Gastrocnemius medialis (tissue), 4 donors: ENCODE measurements around the gene LEMD2.

Source experiments
- POLR2A ChIP-seq, 2 donors: fragments of 450-650 bp; IDR thresholded peaks; one replicate each; pipeline ENCODE4 v1.6.1; 2017; ENCODE audit warnings: antibody characterized with exemption in 2 of 2, mild to moderate bottlenecking in 2 of 2, moderate library complexity in 2 of 2
- TF ChIP-seq, protein P1 (sequence below), 5 experiments: fragments of 450-650 bp in 3 of 5; fragments of 200-600 bp in 2 of 5; sonication (generic) in 2 of 5; IDR thresholded peaks in 4 of 5; conservative IDR thresholded peaks in 1 of 5; 1 replicate in 4 of 5; 2 replicates in 1 of 5; pipeline ENCODE4 v1.5.1; 2016 to 2019; ENCODE audit warnings: antibody characterized with exemption in 5 of 5, mild to moderate bottlenecking in 3 of 5, moderate library complexity in 3 of 5

DNA sequence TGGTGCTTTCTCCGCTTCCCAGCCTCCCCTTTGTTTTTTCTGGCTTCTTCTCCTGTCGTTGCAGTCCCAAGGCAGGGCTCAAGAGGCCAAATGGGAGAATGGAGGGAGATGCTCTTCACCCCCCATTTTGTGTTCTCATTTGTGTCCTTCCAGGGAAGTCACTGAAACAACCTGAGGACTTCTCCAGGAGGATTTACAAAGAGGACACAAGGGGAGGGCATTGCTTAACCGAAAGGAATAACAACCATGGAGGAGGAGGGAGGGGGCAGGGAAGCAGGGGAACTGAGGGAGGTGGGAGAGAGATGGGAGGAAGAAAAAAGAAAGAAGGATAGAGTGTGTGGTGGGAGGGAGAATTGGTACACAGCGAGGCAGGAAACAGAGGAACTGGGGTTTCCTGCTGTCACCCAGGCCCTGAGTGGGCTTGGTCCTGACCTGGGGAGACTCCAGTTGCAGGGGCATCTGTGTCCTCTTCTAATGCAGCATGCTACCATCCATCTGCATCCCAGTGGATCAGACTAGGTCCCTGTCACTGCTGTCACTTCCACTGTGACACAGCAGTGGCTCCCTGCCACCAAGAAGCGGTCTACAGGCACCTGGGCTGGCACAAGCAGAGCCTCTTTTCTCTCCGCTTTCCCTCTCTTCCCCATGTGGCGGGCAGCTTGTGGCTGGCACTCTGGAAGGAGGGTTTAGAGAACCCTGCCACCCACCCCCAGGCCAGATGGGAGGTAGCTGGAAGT, 32.0 kb upstream of the LEMD2 start:
- TF ChIP-seq, protein P1, sequence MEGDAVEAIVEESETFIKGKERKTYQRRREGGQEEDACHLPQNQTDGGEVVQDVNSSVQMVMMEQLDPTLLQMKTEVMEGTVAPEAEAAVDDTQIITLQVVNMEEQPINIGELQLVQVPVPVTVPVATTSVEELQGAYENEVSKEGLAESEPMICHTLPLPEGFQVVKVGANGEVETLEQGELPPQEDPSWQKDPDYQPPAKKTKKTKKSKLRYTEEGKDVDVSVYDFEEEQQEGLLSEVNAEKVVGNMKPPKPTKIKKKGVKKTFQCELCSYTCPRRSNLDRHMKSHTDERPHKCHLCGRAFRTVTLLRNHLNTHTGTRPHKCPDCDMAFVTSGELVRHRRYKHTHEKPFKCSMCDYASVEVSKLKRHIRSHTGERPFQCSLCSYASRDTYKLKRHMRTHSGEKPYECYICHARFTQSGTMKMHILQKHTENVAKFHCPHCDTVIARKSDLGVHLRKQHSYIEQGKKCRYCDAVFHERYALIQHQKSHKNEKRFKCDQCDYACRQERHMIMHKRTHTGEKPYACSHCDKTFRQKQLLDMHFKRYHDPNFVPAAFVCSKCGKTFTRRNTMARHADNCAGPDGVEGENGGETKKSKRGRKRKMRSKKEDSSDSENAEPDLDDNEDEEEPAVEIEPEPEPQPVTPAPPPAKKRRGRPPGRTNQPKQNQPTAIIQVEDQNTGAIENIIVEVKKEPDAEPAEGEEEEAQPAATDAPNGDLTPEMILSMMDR (IDR thresholded peaks at IDR 0.05 in 4 of 5, conservative IDR thresholded peaks at IDR 0.05 in 1 of 5), result no peak
- TF ChIP-seq POLR2A (IDR thresholded peaks at IDR 0.05), result no peak
